K562 (cell line): ENCODE data around the gene CNPPD1. TPM values are rescaled to one million over a fixed set of nuclear protein-coding genes. Genes with fewer than 3 reads are reported as not detected.
"Not testable (repeated sequence)": the region's sequence is repeated elsewhere in the genome, so short reads cannot be mapped to it uniquely, and the experiment has no call there.

Experiments
- ATAC-seq: fragments of 200-7000 bp; cut with Tn5 transposase; 3 replicates; pipeline ENCODE4 v1.9.1; 2020; ENCODE audit warnings: moderate library complexity
- BruUV-seq: library from RNA; stranded (reverse); fragments of 400-500 nt; replicated peaks from 2 replicates; lab custom pipeline; 2021; lab: Mats Ljungman, UMichigan
- CTCF ChIA-PET: fragments of 300-600 bp; formaldehyde crosslinking; extraction: SDS; loops from one replicate; lab custom pipeline; 2021; ENCODE audit warnings: low intra/inter-chr PET ratio; lab: Yijun Ruan, JAX
- POLR2A ChIA-PET: fragments of 300-600, 350-650 bp; sonication (Branson Sonifier 250); formaldehyde crosslinking; extraction: SDS; loops from one replicate; lab custom pipeline; 2021; ENCODE audit warnings: antibody characterized with exemption, inconsistent platforms; lab: Yijun Ruan, JAX
- DNase-seq, 4 experiments: peaks; one replicate each; pipeline versions ENCODE4 v3.0.0 to v3.0.0-alpha.2; 2011 to 2018; ENCODE audit warnings: low spot score in 3 of 4, mixed read lengths in 3 of 4; ENCODE audit errors: extremely low read depth in 1 of 4
- FAIRE-seq: peaks from 2 replicates; lab custom pipeline; 2011; peaks lifted over from hg19 to GRCh38; lab: Jason Lieb, UNC
- H2AFZ ChIP-seq: 2 replicates; pipeline ENCODE4 v1.6.0; 2011; ENCODE audit warnings: low read depth, low read length, control low read depth, inconsistent platforms
- H3K27ac ChIP-seq: fragments of 200-600 bp; 3 replicates; pipeline ENCODE4 v1.8.0; 2011; ENCODE audit warnings: low read depth, mild to moderate bottlenecking, control low read depth, inconsistent platforms, low read length, moderate library complexity, mixed read lengths; ENCODE audit errors: extremely low read depth
- H3K27me3 ChIP-seq, 2 experiments: fragments of 300-600 bp in 1 of 2; 2 replicates in 1 of 2; 3 replicates in 1 of 2; pipeline versions ENCODE4 v1.6.0 to v1.8.0; 2011; ENCODE audit warnings: inconsistent platforms in 2 of 2, low read length in 2 of 2, mild to moderate bottlenecking in 1 of 2, mixed read lengths in 1 of 2, moderate library complexity in 1 of 2; ENCODE audit not compliant: control insufficient read depth in 2 of 2, insufficient read depth in 2 of 2
- H3K36me3 ChIP-seq: fragments of 300-600 bp; 3 replicates; pipeline ENCODE4 v1.8.0; 2011; ENCODE audit warnings: mild to moderate bottlenecking, low read length, inconsistent platforms; ENCODE audit not compliant: control insufficient read depth, insufficient read depth
- H3K4me1 ChIP-seq, 2 experiments: fragments of 200-600 bp in 1 of 2; replicated peaks in 1 of 2; 2 replicates in 1 of 2; 3 replicates in 1 of 2; pipeline versions ENCODE4 v1.5.1 to v1.8.0; 2011; ENCODE audit warnings: inconsistent platforms in 2 of 2, low read length in 2 of 2, mild to moderate bottlenecking in 1 of 2, mixed read lengths in 1 of 2, moderate library complexity in 1 of 2; ENCODE audit not compliant: control insufficient read depth in 2 of 2, insufficient read depth in 2 of 2
- H3K4me2 ChIP-seq: 2 replicates; pipeline ENCODE4 v1.6.1; 2011; ENCODE audit warnings: low read length, control low read depth, inconsistent platforms, mixed read lengths; ENCODE audit not compliant: insufficient read depth
- H3K4me3 ChIP-seq: fragments of 200-600 bp; sonication (generic), shearing (Covaris generic); 2 replicates; pipeline ENCODE4 v1.5.1; 2016; ENCODE audit warnings: control low read depth, inconsistent platforms
- H3K79me2 ChIP-seq: fragments of 200-600 bp; 3 replicates; pipeline ENCODE4 v1.8.0; 2011; ENCODE audit warnings: low read length, inconsistent platforms; ENCODE audit not compliant: control insufficient read depth, insufficient read depth
- H3K9ac ChIP-seq, 2 experiments: 2 replicates each; pipeline versions ENCODE4 v1.6.0 to v1.6.1; 2011; ENCODE audit warnings: low read depth in 2 of 2, low read length in 2 of 2, control low read depth in 1 of 2, inconsistent platforms in 1 of 2, mild to moderate bottlenecking in 1 of 2, mixed read lengths in 1 of 2; ENCODE audit not compliant: insufficient read depth in 1 of 2
- H3K9me1 ChIP-seq: one replicate; pipeline ENCODE4 v1.6.0; 2011; ENCODE audit warnings: inconsistent platforms, mild to moderate bottlenecking, low read length, moderate library complexity; ENCODE audit not compliant: control insufficient read depth, insufficient read depth
- H3K9me3 ChIP-seq: replicated peaks from 2 replicates; pipeline ENCODE4 v1.5.1; 2011; ENCODE audit warnings: low read depth, low read length, inconsistent platforms; ENCODE audit not compliant: control insufficient read depth, insufficient read depth
- H4K20me1 ChIP-seq: replicated peaks from 2 replicates; pipeline ENCODE4 v1.6.1; 2011; ENCODE audit warnings: low read length, inconsistent platforms, mixed read lengths; ENCODE audit not compliant: control insufficient read depth, insufficient read depth
- KDM5B ChIP-seq: fragments of 200-600 bp; sonication (generic); IDR thresholded peaks from 2 replicates; pipeline ENCODE4 v1.6.1; 2012; ENCODE audit warnings: low read depth, mild to moderate bottlenecking, moderate library complexity, low read length, control low read depth, inconsistent platforms; ENCODE audit not compliant: insufficient replicate concordance
- NFYB ChIP-seq: IDR thresholded peaks from 2 replicates; pipeline ENCODE4 v1.6.1; 2011; ENCODE audit warnings: mild to moderate bottlenecking, moderate library complexity; ENCODE audit not compliant: insufficient read length; ENCODE audit errors: extremely low read depth
- POLR2A ChIP-seq: fragments of 450-650 bp; conservative IDR thresholded peaks from 2 replicates; pipeline ENCODE4 v1.6.1; 2016
- SUPT5H ChIP-seq: fragments of 450-650 bp; IDR thresholded peaks from 2 replicates; pipeline ENCODE4 v1.6.1; 2016
- WGBS: fragments of 100-300 bp; shearing (Covaris generic); methylation state at CpG from one replicate; pipeline ENCODE4 v1.1.6; 2016; ENCODE audit warnings: low coverage, mixed read lengths; ENCODE audit not compliant: insufficient coverage; ENCODE audit errors: missing lambda C conversion rate; 5-methylcytosine and 5-hydroxymethylcytosine counted together
- in situ Hi-C: fragments of 300-500 bp; cut with MboI; formaldehyde crosslinking; loops from 4 replicates; pipeline ENCODE4 v1.15.0; 2018; ENCODE audit warnings: inconsistent platforms, mixed read lengths
- intact Hi-C: fragments of 100-400 bp; cut with micrococcal nuclease; formaldehyde crosslinking; loops from 2 replicates; pipeline ENCODE4 v1.14.2; 2022
- polyA plus RNA-seq, 8 experiments: library from polyadenylated mRNA; depleted of rRNA in 4 of 8; stranded (reverse) in 5 of 8; unstranded in 3 of 8; fragments of >200 nt; fragmentation: Nextera tagmentation in 2 of 8; fragmentation: Illumina TruSeq in 1 of 8; extraction: Ambion mirVana in 2 of 8; extraction: Trizol in 1 of 8; gene quantifications; 2 replicates each; pipeline versions ENCODE4 v1.2.1 to v1.2.3, GENCODE V29; 2011 to 2014; ENCODE audit warnings: inconsistent platforms in 1 of 8, missing spikeins in 1 of 8
- total RNA-seq, 7 experiments: library from RNA; depleted of rRNA in 6 of 7; stranded (reverse); fragments of >200 nt in 6 of 7; fragmentation: Illumina TruSeq in 2 of 7; extraction: Trizol in 2 of 7; gene quantifications; 2 replicates each; pipeline versions ENCODE4 v1.2.1 to v1.2.3, GENCODE V29; 2011 to 2021; ENCODE audit warnings: low replicate concordance in 1 of 7

The CNPPD1 gene
- total and polyA plus RNA-seq, 9 of the 15 experiments (the other 6 are each of a cell fraction or from before 2014, with no cell fraction given): 9.9 to 53.5 (median 27.0) TPM

DNA sequence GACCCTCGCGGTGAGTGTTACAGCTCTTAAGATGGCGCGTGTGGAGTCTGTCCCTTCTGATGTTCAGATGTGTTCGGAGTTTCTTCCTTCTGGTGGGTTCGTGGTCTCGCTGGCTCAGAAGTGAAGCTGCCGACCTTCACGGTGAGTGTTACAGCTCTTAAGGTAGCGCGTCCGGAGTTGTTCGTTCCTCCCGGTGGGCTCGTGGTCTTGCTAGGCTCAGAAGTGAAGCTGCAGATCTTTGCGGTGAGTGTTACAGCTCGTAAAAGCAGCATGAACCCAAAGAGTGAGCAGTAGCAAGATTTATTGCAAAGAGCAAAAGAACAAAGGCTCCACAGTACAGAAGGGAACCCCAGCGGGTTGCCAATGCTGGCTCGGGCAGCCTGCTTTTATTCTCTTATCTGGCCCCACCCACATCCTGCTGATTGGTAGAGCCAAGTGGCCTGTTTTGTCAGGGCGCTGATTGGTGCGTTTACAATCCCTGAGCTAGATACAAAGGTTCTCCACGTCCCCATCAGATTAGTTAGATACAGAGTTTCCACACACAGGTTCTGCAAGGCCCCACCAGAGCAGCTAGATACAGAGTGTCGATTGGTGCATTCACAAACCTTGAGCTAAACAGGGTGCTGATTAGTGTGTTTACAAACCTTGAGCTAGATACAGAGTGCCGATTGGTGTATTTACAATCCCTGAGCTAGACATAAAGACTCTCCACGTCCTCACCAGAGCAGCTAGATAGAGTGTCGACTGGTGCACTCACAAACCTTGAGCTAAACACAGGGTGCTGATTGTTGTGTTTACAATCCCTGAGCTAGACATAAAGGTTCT is 24.0 kb upstream of the CNPPD1 start:
- H3K4me2 ChIP-seq, H4K20me1 ChIP-seq, ATAC-seq, H3K9me1 ChIP-seq, H3K4me3 ChIP-seq, CTCF ChIA-PET, H3K27me3 ChIP-seq, H3K79me2 ChIP-seq, in situ Hi-C loops, H3K9me3 ChIP-seq, FAIRE-seq, POLR2A ChIA-PET, H3K9ac ChIP-seq, H3K4me1 ChIP-seq, intact Hi-C loops, DNase-seq, H3K27ac ChIP-seq, H3K36me3 ChIP-seq: not testable (repeated sequence)
- peak overlapping the region; percentile 39; the same call in 1 of the 2 replicates for H2AFZ ChIP-seq
- 75% methylated on average over 22 of the region's 26 CpGs for WGBS
- TF ChIP-seq SUPT5H (peak; percentile 50), KDM5B (peak; percentile 28), POLR2A (peak; percentile 70), NFYB (peak; percentile 28)
- BruUV-seq: TSS peak; percentile 98
